ENCODE data around the gene ANO10. TPM values are rescaled to one million over a fixed set of nuclear protein-coding genes. Genes with fewer than 3 reads are reported as not detected.
"Not testable (repeated sequence)": the region's sequence is repeated elsewhere in the genome, so short reads cannot be mapped to it uniquely, and the experiment has no call there.

ANO10 gene
- total RNA-seq, 1 experiment from 2014 or later: 8.5 TPM

DNA sequence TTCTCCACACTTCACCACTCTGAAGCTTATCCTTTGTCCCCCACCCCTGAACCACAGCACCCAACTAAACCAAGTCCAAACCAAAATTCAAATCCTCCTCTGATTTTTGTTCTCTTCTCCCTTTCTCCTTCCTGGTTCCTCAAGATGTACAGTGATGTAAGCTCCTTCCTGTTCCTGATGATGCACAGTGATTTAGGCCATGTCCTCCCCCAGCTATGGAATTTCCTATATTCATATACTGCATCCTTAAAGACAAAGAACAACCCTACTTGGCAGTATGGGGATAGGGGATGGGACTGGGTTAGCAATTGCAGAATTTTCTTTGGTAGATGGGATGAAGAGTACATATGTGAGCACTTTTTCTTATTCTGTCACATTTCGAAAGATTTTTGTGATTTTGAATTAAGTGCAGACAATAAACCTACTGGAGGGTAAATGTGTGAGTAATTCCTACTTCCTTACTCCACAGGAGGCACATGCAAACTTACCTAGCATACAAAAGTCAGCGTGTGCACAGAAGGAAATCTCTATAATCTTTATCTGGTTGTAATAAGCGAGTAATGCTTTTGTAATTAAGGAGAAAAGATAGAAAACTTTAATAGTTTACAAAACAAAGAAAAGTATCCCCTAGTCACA, 125.0 kb downstream of the ANO10 start:
- DNase-seq: no peak
- Histone ChIP-seq H3K4me3 (no peak overlapping the region), H3K4me1 (no peaks in the 10 kb centered on the region), H3K36me3 (no peaks in the 10 kb centered on the region), H3K27me3 (no peaks in the 10 kb centered on the region), H3K27ac (no peak overlapping the region), H3K9me3 (replicated peaks) (no peaks in the 10 kb centered on the region)

DNA sequence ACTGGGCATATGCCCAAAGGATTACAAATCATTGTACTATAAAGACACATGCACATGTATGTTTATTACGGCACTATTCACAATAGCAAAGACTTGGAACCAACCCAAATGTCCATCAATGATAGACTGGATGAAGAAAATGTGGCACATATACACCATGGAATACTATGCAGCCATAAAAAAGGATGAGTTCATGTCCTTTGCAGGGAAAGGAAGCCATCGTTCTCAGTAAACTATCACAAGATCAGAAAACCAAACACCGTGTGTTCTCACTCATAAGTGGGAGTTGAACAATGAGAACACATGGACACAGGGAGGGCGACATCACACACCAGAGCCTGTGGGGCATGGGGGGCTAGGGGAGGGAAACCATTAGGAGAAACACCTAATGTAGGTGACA, 128.9 kb downstream of the ANO10 start:
- DNase-seq; H3K36me3 ChIP-seq; H3K4me3 ChIP-seq; H3K4me1 ChIP-seq; H3K9me3 ChIP-seq (replicated peaks); H3K27me3 ChIP-seq; H3K27ac ChIP-seq: not testable (repeated sequence)

DNA sequence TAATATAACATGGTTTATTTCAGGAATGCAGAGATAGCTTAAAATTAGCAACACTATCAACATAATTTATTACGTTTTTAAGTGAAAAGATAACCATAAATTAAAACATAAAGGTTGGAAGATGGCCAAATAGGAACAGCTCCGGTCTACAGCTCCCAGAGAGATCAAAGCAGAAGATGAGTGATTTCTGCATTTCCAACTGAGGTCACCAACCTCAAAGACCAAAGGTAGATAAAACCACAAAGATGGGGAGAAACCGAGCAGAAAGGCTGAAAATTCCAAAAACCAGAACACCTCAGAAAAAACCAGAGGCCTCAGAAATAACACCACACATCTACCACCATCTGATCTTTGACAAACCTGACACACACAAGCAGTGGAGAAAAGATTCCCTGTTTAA, 130.0 kb downstream of the ANO10 start:
- not testable (repeated sequence) for H3K27ac ChIP-seq; DNase-seq; H3K36me3 ChIP-seq; H3K4me3 ChIP-seq; H3K9me3 ChIP-seq (replicated peaks); H3K27me3 ChIP-seq; H3K4me1 ChIP-seq

DNA sequence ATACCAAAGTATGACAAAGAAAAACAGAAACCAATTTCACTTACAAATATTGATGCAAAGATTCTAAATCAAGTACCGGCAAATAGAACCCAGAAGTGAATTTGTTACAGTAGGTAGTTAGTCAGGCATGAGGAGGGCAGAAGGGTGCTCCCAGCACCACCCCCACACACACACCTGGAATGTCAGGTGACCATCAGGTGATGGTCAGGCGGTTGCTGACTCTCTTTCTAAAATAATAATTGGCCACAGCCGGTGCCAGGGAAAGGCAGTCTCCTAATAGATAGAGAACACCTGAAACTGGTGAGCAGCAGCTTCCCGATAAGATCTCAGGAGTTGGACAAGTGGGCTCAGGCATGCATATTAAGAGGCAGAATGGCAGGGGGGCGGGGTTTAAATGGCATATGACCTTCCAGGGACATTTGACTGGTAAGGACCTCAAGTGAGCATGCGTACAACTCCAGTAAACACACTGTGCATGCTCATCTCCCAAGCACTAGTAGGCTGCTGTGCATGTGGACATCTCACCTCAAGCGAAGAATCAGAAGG, 131.1 kb downstream of the ANO10 start:
- no peak for DNase-seq
- H3K27ac ChIP-seq: no peak overlapping the region
- H3K27me3 ChIP-seq: no peaks in the 10 kb centered on the region
- no peaks in the 10 kb centered on the region for H3K9me3 ChIP-seq (replicated peaks)
- H3K4me1 ChIP-seq: no peaks in the 10 kb centered on the region
- H3K36me3 ChIP-seq: no peaks in the 10 kb centered on the region
- no peak overlapping the region for H3K4me3 ChIP-seq

DNA sequence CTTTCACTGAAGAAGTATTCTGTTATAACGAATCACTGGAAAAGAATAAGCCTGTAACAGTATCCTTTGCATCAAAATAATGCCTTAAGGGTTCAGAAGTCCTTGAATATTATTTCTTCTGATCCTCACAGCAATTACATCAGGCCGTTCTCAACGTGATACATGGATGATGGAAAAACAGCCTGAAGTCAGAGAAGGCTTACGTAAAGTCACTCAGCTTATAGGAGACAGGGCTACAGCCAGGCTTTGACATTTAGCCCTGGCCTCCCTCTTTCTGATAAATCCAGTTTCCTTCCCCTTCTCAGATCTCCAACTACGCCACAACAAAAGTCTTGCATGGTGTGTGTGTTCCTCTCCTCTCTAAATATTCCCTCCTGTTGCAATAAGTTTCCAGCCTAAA, 131.9 kb downstream of the ANO10 start:
- Histone ChIP-seq H3K36me3 (no peaks in the 10 kb centered on the region), H3K9me3 (replicated peaks) (no peaks in the 10 kb centered on the region), H3K27ac (no peak overlapping the region), H3K27me3 (no peaks in the 10 kb centered on the region), H3K4me1 (no peaks in the 10 kb centered on the region), H3K4me3 (no peak overlapping the region)
- DNase-seq: no peak

DNA sequence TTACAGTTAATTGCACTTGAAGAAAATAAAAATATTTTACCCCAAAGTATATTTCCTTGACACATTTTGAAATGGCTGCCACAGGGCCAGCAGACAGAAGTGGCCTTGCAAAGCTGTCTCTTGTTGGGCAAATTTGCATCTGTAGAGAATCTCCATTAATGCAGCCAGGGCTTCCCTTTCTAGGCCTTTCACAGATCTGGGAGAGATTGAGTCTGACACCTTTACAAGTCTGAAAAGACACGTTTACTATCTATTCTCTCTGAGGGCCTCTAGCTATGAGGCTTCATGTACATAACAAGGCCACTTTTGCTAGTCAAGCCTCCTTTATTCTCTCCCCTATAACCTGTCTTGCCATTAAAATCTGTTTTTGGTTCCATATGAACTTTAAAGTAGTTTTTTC, 135.9 kb downstream of the ANO10 start:
- H3K9me3 ChIP-seq (replicated peaks): no peaks in the 10 kb centered on the region
- H3K36me3 ChIP-seq: no peaks in the 10 kb centered on the region
- H3K27me3 ChIP-seq: no peaks in the 10 kb centered on the region
- H3K27ac ChIP-seq: no peak overlapping the region
- no peaks in the 10 kb centered on the region for H3K4me1 ChIP-seq
- no peak overlapping the region for H3K4me3 ChIP-seq
- DNase-seq: no peak

DNA sequence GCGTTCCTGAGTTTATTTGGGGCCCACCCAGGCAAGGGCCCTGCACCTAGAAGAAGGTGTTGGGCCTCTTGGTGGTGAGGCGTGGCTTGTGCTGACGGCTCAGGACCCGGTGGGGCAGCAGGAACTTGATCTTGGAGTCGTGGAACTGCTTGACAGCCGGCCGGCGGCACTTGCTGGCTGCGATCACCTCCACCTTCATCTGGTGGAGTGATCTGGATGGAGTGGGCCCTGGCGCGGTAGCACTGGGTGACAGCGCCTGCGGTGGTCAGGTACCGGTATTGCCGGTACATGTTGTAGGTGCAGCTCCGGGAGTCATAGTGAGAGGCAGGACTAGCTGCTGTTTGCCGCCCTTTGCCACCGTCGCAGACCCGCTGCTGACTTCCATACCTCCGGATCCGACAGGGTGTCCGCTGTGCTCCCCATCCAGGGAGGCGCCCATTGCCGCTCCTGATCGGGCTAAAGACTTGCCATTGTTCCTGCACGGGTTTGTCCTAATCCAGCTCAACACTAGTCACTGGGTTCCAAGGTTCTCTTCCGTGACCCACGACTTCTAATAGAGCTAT, 136.8 kb downstream of the ANO10 start:
- no peaks in the 10 kb centered on the region for H3K27me3 ChIP-seq
- no peaks in the 10 kb centered on the region for H3K9me3 ChIP-seq (replicated peaks)
- no peaks in the 10 kb centered on the region for H3K4me1 ChIP-seq
- H3K36me3 ChIP-seq: no peaks in the 10 kb centered on the region
- H3K4me3 ChIP-seq: no peak overlapping the region
- H3K27ac ChIP-seq: no peak overlapping the region
- no peak for DNase-seq

DNA sequence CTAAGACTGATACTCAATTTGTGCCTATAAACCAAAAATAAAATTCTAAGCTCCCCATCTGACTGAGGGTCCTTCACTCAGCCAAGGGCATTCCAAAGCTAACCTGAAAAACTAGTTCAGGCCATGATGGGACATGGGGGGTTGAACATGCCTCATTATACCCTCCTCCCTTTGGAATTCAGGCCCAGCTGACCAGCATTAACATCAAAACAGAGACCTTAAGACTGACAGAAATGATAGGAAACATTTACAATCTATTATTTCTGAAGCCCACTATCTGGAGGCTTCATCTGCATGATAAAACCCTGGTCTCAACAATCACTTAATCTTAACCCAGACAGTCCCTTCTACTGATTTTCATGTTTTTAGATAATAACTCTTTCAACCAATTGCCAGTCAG, 140.4 kb downstream of the ANO10 start:
- Histone ChIP-seq H3K4me3 (no peak overlapping the region), H3K4me1 (no peaks in the 10 kb centered on the region), H3K27me3 (no peaks in the 10 kb centered on the region), H3K36me3 (no peaks in the 10 kb centered on the region), H3K9me3 (replicated peaks) (no peaks in the 10 kb centered on the region), H3K27ac (no peak overlapping the region)
- DNase-seq: no peak

DNA sequence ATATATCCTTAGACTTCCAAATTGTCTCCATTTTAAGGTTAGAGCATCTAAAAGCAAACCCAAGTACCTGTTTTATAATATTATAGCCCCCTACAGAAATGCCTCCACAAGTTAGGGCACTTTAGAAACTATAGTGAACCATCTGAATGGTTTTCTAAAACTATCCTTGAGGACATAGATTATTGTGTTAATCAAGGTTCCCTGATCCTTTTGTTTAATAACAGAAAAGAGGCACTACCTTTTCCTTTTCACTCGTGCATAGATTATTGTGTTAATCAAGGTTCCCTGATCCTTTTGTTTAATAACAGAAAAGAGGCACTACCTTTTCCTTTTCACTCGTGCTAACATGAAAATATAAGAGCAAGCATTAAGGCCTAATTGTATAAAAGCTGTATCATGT, 143.0 kb downstream of the ANO10 start:
- not testable (repeated sequence) for H3K4me3 ChIP-seq; H3K4me1 ChIP-seq; H3K27ac ChIP-seq; H3K36me3 ChIP-seq; H3K9me3 ChIP-seq (replicated peaks); DNase-seq; H3K27me3 ChIP-seq

DNA sequence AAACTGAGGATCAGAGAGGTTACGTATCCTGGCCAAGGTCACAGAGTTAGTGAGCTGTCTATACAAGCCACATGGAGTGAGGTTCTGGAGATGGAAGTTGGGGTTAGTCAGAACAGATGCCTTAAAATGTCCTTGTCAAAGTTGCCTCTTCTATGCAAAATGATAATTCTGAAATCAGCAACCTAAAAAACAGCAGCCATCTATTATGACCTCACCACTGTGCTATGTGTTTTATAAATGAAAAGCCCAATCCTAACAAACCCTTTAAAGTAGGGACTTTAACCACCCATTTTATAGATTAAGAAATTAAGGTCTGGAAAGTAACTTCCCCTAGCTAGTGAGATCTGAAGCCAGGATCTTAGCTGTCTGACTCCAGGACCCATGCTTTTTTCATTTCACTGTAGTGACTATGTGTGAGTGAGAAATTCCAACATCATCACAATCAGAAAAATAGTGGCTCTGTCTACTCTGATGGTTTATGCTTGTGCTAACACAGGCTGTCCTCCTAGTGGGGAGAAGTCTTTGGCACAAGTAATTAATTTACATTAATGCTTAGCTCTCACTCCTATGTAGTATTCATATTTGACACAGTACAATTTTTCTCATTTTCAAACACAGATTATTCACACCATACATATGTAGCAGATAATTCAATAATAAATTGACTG, 143.6 kb downstream of the ANO10 start:
- no peaks in the 10 kb centered on the region for H3K9me3 ChIP-seq (replicated peaks)
- H3K27me3 ChIP-seq: no peaks in the 10 kb centered on the region
- no peaks in the 10 kb centered on the region for H3K4me1 ChIP-seq
- H3K27ac ChIP-seq: no peak overlapping the region
- no peaks in the 10 kb centered on the region for H3K36me3 ChIP-seq
- H3K4me3 ChIP-seq: no peak overlapping the region
- DNase-seq: no peak

DNA sequence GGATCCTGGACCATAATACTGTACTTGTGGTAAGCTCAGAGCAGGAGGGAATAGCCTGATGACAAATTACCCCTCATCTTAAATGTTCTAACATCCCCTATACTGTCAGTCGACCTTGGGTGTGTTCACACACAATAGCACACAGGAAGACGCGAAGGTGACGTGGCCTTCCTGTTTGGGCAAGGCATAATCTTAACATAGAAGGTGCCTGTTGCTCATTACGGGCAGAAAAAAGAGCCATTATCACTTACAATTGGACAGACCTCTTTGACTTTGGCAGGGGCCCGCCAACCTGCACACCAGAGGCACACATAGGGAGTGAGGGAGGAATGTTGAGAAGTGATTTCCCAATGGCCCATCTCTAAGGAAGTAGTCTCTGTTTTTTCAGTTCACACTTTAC, 144.2 kb downstream of the ANO10 start:
- DNase-seq: no peak
- Histone ChIP-seq H3K27me3 (no peaks in the 10 kb centered on the region), H3K9me3 (replicated peaks) (no peaks in the 10 kb centered on the region), H3K36me3 (no peaks in the 10 kb centered on the region), H3K27ac (no peak overlapping the region), H3K4me1 (no peaks in the 10 kb centered on the region), H3K4me3 (no peak overlapping the region)

DNA sequence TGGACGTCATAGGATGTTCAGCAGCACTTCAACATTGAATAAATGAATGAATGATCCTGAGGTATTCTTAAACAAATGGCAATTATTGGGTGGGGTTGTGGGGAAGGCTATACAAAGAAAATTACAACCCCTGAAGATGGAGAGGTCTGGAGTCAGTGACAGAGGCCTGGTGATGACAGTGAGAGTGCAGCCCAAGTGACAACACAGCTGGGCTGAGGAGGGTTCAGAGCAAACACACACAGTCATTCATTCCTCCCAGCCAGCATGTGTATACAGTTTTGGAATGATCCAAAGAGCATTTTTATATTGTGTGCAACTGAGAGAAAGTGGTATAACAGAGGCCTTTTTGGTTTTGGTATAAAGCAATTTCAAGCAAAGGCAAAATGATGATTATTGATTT, 148.1 kb downstream of the ANO10 start:
- Histone ChIP-seq H3K27me3 (no peaks in the 10 kb centered on the region), H3K27ac (no peak overlapping the region), H3K36me3 (no peaks in the 10 kb centered on the region), H3K9me3 (replicated peaks) (no peaks in the 10 kb centered on the region), H3K4me3 (no peak overlapping the region), H3K4me1 (no peaks in the 10 kb centered on the region)
- DNase-seq: no peak

DNA sequence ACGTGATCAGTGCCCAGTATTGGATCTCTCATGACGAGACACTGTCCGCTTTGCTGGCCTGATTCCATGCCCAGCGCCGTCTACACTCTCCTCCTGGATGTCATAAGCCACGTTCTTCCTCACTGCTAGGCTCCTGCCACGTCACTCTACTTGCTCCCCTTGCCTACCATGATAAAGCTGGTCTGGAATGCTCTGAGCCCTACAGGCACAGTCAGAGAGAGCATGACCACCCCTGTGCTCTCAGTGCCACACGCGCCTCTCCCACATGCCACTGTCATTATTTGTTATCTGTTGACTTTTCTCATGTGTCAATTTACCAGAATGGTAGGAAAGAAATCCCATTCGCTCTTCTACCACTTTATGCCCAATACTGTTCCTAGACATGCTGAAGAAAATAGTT, 148.6 kb downstream of the ANO10 start:
- H3K27me3 ChIP-seq: no peaks in the 10 kb centered on the region
- no peak for DNase-seq
- no peaks in the 10 kb centered on the region for H3K36me3 ChIP-seq
- no peak overlapping the region for H3K27ac ChIP-seq
- no peak overlapping the region for H3K4me3 ChIP-seq
- H3K9me3 ChIP-seq (replicated peaks): no peaks in the 10 kb centered on the region
- no peaks in the 10 kb centered on the region for H3K4me1 ChIP-seq

DNA sequence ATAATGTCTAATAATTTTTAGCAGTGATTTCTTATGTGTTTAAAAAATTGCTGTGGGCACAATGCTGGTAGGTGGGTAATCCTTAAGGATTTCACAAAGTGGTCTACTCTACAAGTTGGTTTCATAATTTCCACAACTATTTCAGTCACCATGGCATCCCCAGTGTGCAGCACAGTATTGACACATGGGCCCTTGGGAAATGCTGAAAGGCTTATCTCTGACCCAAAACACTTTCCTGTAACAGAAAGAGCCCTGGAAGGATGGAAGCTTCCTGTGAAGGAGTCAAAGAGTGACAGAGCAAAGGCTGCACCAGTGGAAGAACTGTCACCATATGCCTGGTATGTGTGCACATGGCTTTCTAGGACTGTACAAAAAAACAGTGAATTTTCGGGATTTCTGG, 153.7 kb downstream of the ANO10 start:
- Histone ChIP-seq H3K36me3 (no peaks in the 10 kb centered on the region), H3K4me1 (no peaks in the 10 kb centered on the region), H3K4me3 (no peak overlapping the region), H3K27me3 (no peaks in the 10 kb centered on the region), H3K9me3 (replicated peaks) (no peaks in the 10 kb centered on the region), H3K27ac (no peak overlapping the region)
- DNase-seq: no peak

DNA sequence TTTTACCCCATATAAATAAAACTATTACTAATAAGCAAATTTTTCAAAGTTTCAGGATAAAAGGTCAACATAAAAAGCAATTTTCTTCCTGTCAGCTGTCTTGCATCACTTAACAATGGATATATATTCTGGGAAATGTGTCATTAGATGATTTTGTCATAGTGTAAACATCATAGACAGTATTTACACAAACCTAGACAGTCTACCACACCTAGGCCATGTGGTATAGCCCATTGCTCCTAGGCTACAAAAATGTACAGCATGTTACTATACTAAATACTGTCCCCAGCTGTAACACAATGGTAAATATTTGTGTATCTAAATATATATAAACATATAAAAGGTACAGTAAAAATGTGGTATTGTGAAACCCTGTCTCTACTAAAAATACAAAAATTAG, 156.7 kb downstream of the ANO10 start:
- DNase-seq: no peak
- Histone ChIP-seq H3K4me1 (no peaks in the 10 kb centered on the region), H3K36me3 (no peaks in the 10 kb centered on the region), H3K27ac (no peak overlapping the region), H3K4me3 (no peak overlapping the region), H3K9me3 (replicated peaks) (no peaks in the 10 kb centered on the region), H3K27me3 (no peaks in the 10 kb centered on the region)

DNA sequence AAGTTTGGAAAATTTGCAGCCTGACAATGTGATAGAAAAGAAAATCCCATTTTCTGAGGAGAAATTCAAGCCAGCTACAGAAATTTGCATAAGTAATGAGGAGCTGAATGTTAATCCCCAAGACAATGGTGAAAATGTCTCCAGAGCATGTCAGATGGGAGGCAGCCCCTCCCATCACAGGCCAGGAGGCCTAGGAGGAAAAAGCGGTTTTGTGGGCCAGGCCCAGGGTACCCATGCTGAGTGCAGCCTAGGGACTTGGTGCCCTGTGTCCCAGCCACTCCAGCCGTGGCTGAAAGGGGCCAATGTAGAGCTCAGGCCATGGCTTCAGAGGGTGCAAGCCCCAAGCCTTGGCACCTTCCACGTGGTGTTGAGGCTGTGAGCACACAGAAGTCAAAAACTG, 159.2 kb downstream of the ANO10 start:
- DNase-seq; H3K27me3 ChIP-seq; H3K36me3 ChIP-seq; H3K27ac ChIP-seq; H3K4me1 ChIP-seq; H3K4me3 ChIP-seq; H3K9me3 ChIP-seq (replicated peaks): not testable (repeated sequence)

Measured in SJCRH30 (cell line).